DND-41 (cell line): ENCODE measurements around the gene MPP1.

Experiments used
- CTCF ChIP-seq: IDR thresholded peaks from 2 replicates; pipeline ENCODE4 v1.5.1; 2012; ENCODE audit warnings: borderline replicate concordance, low read length, moderate library complexity, mild to moderate bottlenecking; ENCODE audit not compliant: poor library complexity, severe bottlenecking; ENCODE audit errors: extremely low read depth
- EZH2 ChIP-seq: IDR thresholded peaks from 3 replicates; pipeline ENCODE4 v1.6.1; 2012; ENCODE audit warnings: borderline replicate concordance, low read depth, mild to moderate bottlenecking, moderate library complexity, low read length, inconsistent platforms; ENCODE audit not compliant: severe bottlenecking

GRCh38 chrX:154840856-154841255 lies 35.6 kb upstream of the MPP1 start:
- TF ChIP-seq CTCF: peak; percentile 67
- no peak for TF ChIP-seq EZH2
